Neuronal stem cell (in vitro differentiated cells): ENCODE measurements around the gene DLD.

Experiments used
- DNase-seq: peaks from one replicate; pipeline ENCODE4 v3.0.0-alpha.2; 2013; ENCODE audit warnings: low spot score
- H2AFZ ChIP-seq: one replicate; pipeline ENCODE4 v1.6.1; 2013; ENCODE audit warnings: mild to moderate bottlenecking, low read length, inconsistent platforms
- H2AK5ac ChIP-seq: 2 replicates; pipeline ENCODE4 v1.6.1; 2013; ENCODE audit warnings: low read depth, mild to moderate bottlenecking, inconsistent platforms, low read length, moderate library complexity, mixed read lengths
- H2BK120ac ChIP-seq: 2 replicates; pipeline ENCODE4 v1.6.1; 2013; ENCODE audit warnings: low read depth, mild to moderate bottlenecking, inconsistent platforms, low read length, moderate library complexity, mixed read lengths
- H2BK12ac ChIP-seq: one replicate; pipeline ENCODE4 v1.6.1; 2013; ENCODE audit warnings: low read length, inconsistent platforms
- H2BK15ac ChIP-seq: 2 replicates; pipeline ENCODE4 v1.6.1; 2013; ENCODE audit warnings: mild to moderate bottlenecking, low read length, inconsistent platforms, mixed read lengths
- H2BK5ac ChIP-seq: one replicate; pipeline ENCODE4 v1.6.1; 2013; ENCODE audit warnings: inconsistent platforms, mild to moderate bottlenecking, low read length, moderate library complexity
- H3K14ac ChIP-seq: one replicate; pipeline ENCODE4 v1.6.1; 2013; ENCODE audit warnings: low read length, inconsistent platforms
- H3K18ac ChIP-seq: 2 replicates; pipeline ENCODE4 v1.6.1; 2013; ENCODE audit warnings: low read length, inconsistent platforms
- H3K23ac ChIP-seq: 2 replicates; pipeline ENCODE4 v1.6.1; 2013; ENCODE audit warnings: low read depth, mild to moderate bottlenecking, mixed read lengths, low read length, inconsistent platforms; ENCODE audit not compliant: poor library complexity
- H3K27ac ChIP-seq: replicated peaks from 3 replicates; pipeline ENCODE4 v1.5.1; 2013; ENCODE audit warnings: low read length, inconsistent platforms
- H3K27me3 ChIP-seq, 3 experiments: 2 replicates each; pipeline ENCODE4 v1.6.1; 2013; ENCODE audit warnings: low read length in 3 of 3, mild to moderate bottlenecking in 2 of 3, inconsistent platforms in 1 of 3, low read depth in 1 of 3, mixed read lengths in 1 of 3, moderate library complexity in 1 of 3; ENCODE audit not compliant: control insufficient read depth in 3 of 3, insufficient read depth in 3 of 3
- H3K36me3 ChIP-seq, 2 donors: replicated peaks in 1 of 2; 2 replicates each; pipeline ENCODE4 v1.6.1; 2013; ENCODE audit warnings: low read length in 2 of 2; ENCODE audit not compliant: control insufficient read depth in 2 of 2, insufficient read depth in 2 of 2
- H3K4ac ChIP-seq: 2 replicates; pipeline ENCODE4 v1.6.1; 2013; ENCODE audit warnings: inconsistent platforms, mild to moderate bottlenecking, low read length, moderate library complexity
- H3K4me1 ChIP-seq, 2 donors: 1 replicate in 1 of 2; 2 replicates in 1 of 2; pipeline ENCODE4 v1.6.1; 2013; ENCODE audit warnings: low read length in 2 of 2, low read depth in 1 of 2; ENCODE audit not compliant: control insufficient read depth in 2 of 2, insufficient read depth in 1 of 2
- H3K4me2 ChIP-seq: one replicate; pipeline ENCODE4 v1.6.1; 2013; ENCODE audit warnings: mild to moderate bottlenecking, low read length, inconsistent platforms; ENCODE audit not compliant: insufficient read depth, poor library complexity, severe bottlenecking
- H3K4me3 ChIP-seq, 2 donors: 2 replicates each; pipeline ENCODE4 v1.5.1; 2013; ENCODE audit warnings: low read length in 2 of 2, mild to moderate bottlenecking in 2 of 2, inconsistent platforms in 1 of 2, moderate library complexity in 1 of 2
- H3K79me1 ChIP-seq: one replicate; pipeline ENCODE4 v1.6.1; 2013; ENCODE audit warnings: low read depth, mild to moderate bottlenecking, inconsistent platforms, low read length, moderate library complexity
- H3K9ac ChIP-seq: one replicate; pipeline ENCODE4 v1.6.1; 2013; ENCODE audit warnings: mild to moderate bottlenecking, low read depth, low read length, inconsistent platforms; ENCODE audit not compliant: poor library complexity
- H3K9me3 ChIP-seq, 2 donors: replicated peaks in 1 of 2; 2 replicates each; pipeline versions ENCODE3 to v1.6.1; 2013; ENCODE audit warnings: low read length in 2 of 2, mild to moderate bottlenecking in 2 of 2, inconsistent platforms in 1 of 2, low read depth in 1 of 2, mixed read lengths in 1 of 2, moderate library complexity in 1 of 2; ENCODE audit not compliant: control insufficient read depth in 2 of 2, insufficient read depth in 1 of 2
- H4K8ac ChIP-seq: one replicate; pipeline ENCODE4 v1.6.1; 2013; ENCODE audit warnings: low read depth, mild to moderate bottlenecking, inconsistent platforms, low read length, moderate library complexity
- H4K91ac ChIP-seq: one replicate; pipeline ENCODE4 v1.6.1; 2013; ENCODE audit warnings: low read length, low read depth, mild to moderate bottlenecking, inconsistent platforms; ENCODE audit not compliant: poor library complexity
- WGBS, 2 donors: extraction: QIAGEN DNeasy Blood & Tissue Kit; methylation state at CpG; one replicate each; pipeline ENCODE4 v1.1.7; 2013; ENCODE audit warnings: missing lambda C conversion rate in 2 of 2, mixed read lengths in 1 of 2; ENCODE audit not compliant: insufficient read length in 2 of 2, insufficient replicate concordance in 1 of 2; ENCODE audit errors: extremely low coverage in 2 of 2; 5-methylcytosine and 5-hydroxymethylcytosine counted together

DLD gene

GRCh38 chr7:107857541-107857912, 33.5 kb upstream of the DLD start:
- no peak overlapping the region for H3K9ac ChIP-seq
- H2AFZ ChIP-seq = no peak overlapping the region
- H3K4me2 ChIP-seq = no peak overlapping the region
- no peak overlapping the region for H2BK120ac ChIP-seq
- H4K91ac ChIP-seq = no peak overlapping the region
- H2BK12ac ChIP-seq = no peak overlapping the region
- H4K8ac ChIP-seq = no peak overlapping the region
- H3K27me3 ChIP-seq = peaks cover 0 to 7% (median 0%) of the 10 kb centered on the region in 3 experiments
- WGBS, 2 donors = no CpG with 5 or more reads among the region's 2 CpGs
- no peak overlapping the region for H3K18ac ChIP-seq
- H3K4me3 ChIP-seq = no peak overlapping the region
- no peak overlapping the region for H3K14ac ChIP-seq
- H3K4me1 ChIP-seq = no peaks in the 10 kb centered on the region
- H3K23ac ChIP-seq = no peak overlapping the region
- DNase-seq = no peak
- no peaks in the 10 kb centered on the region for H3K79me1 ChIP-seq
- H2BK5ac ChIP-seq = no peak overlapping the region
- no peaks in the 10 kb centered on the region for H3K36me3 ChIP-seq
- H2AK5ac ChIP-seq = no peak overlapping the region
- H2BK15ac ChIP-seq = no peak overlapping the region
- H3K9me3 ChIP-seq = no peaks in the 10 kb centered on the region
- no peak overlapping the region for H3K4ac ChIP-seq
- H3K27ac ChIP-seq = no peak overlapping the region

GRCh38 chr7:107858280-107858679, 32.7 kb upstream of the DLD start:
- Histone ChIP-seq H2BK5ac (no peak overlapping the region), H2BK12ac (no peak overlapping the region), H4K8ac (no peak overlapping the region), H2BK15ac (no peak overlapping the region), H3K9me3 (no peaks in the 10 kb centered on the region), H3K14ac (no peak overlapping the region), H3K4me2 (no peak overlapping the region), H2AFZ (no peak overlapping the region), H3K23ac (peak overlapping the region; percentile 12), H3K4me1 (no peaks in the 10 kb centered on the region), H3K9ac (no peak overlapping the region), H3K4ac (no peak overlapping the region), H3K27me3 (peaks cover 0 to 3% (median 0%) of the 10 kb centered on the region in 3 experiments), H3K36me3 (no peaks in the 10 kb centered on the region), H3K79me1 (no peaks in the 10 kb centered on the region), H4K91ac (no peak overlapping the region), H3K18ac (no peak overlapping the region), H3K27ac (no peak overlapping the region), H3K4me3 (no peak overlapping the region), H2BK120ac (no peak overlapping the region), H2AK5ac (no peak overlapping the region)
- WGBS, 2 donors = no CpG with 5 or more reads among the region's 5 CpGs
- no peak for DNase-seq

- H3K18ac ChIP-seq = no peak overlapping the region
- no peak overlapping the region for H4K91ac ChIP-seq
- no peak overlapping the region for H3K27ac ChIP-seq
- H3K23ac ChIP-seq = no peak overlapping the region
- H3K4me2 ChIP-seq = no peak overlapping the region
- H3K79me1 ChIP-seq = no peaks in the 10 kb centered on the region
- H3K4me3 ChIP-seq = no peak overlapping the region
- no peak overlapping the region for H2BK120ac ChIP-seq
- H3K4ac ChIP-seq = no peak overlapping the region
- no peaks in the 10 kb centered on the region for H3K9me3 ChIP-seq
- no peak overlapping the region for H4K8ac ChIP-seq
- H3K14ac ChIP-seq = no peak overlapping the region
- DNase-seq = no peak
- H2BK12ac ChIP-seq = no peak overlapping the region
- no peaks in the 10 kb centered on the region for H3K36me3 ChIP-seq
- H2AFZ ChIP-seq = no peak overlapping the region
- no peak overlapping the region for H2BK15ac ChIP-seq
- no peaks in the 10 kb centered on the region for H3K4me1 ChIP-seq
- H2BK5ac ChIP-seq = no peak overlapping the region
- WGBS, 2 donors = no CpG with 5 or more reads among the region's 9 CpGs
- H2AK5ac ChIP-seq = no peak overlapping the region
- H3K27me3 ChIP-seq = peaks cover 0 to 3% (median 0%) of the 10 kb centered on the region in 3 experiments
- H3K9ac ChIP-seq = no peak overlapping the region
Measured at GRCh38 chr7:107860279-107860961, 30.6 kb upstream of the DLD start.

GRCh38 chr7:107860981-107861652, 29.9 kb upstream of the DLD start:
- Histone ChIP-seq H2AFZ (no peak overlapping the region), H3K9ac (no peak overlapping the region), H3K9me3 (no peaks in the 10 kb centered on the region), H3K36me3 (no peaks in the 10 kb centered on the region), H3K4ac (no peak overlapping the region), H3K14ac (no peak overlapping the region), H3K18ac (no peak overlapping the region), H3K4me1 (no peaks in the 10 kb centered on the region), H4K8ac (no peak overlapping the region), H3K23ac (no peak overlapping the region), H2BK12ac (no peak overlapping the region), H3K4me2 (no peak overlapping the region), H4K91ac (no peak overlapping the region), H3K4me3 (no peak overlapping the region), H3K27ac (no peak overlapping the region), H3K27me3 (peaks cover 0 to 3% (median 0%) of the 10 kb centered on the region in 3 experiments), H2BK15ac (no peak overlapping the region), H3K79me1 (no peaks in the 10 kb centered on the region), H2BK120ac (no peak overlapping the region), H2BK5ac (no peak overlapping the region), H2AK5ac (no peak overlapping the region)
- WGBS, 2 donors = no CpG with 5 or more reads among the region's 6 CpGs
- DNase-seq = no peak
